HG02870 (cell line): Measurements from ENCODE around the gene PCSK6.

Source experiments
- ATAC-seq: cut with Tn5 transposase; IDR thresholded peaks from one replicate; pipeline ENCODE4 v1.9.1; 2021; ENCODE audit warnings: mild to moderate bottlenecking, moderate library complexity; ENCODE audit not compliant: unreplicated experiment

The PCSK6 gene

DNA sequence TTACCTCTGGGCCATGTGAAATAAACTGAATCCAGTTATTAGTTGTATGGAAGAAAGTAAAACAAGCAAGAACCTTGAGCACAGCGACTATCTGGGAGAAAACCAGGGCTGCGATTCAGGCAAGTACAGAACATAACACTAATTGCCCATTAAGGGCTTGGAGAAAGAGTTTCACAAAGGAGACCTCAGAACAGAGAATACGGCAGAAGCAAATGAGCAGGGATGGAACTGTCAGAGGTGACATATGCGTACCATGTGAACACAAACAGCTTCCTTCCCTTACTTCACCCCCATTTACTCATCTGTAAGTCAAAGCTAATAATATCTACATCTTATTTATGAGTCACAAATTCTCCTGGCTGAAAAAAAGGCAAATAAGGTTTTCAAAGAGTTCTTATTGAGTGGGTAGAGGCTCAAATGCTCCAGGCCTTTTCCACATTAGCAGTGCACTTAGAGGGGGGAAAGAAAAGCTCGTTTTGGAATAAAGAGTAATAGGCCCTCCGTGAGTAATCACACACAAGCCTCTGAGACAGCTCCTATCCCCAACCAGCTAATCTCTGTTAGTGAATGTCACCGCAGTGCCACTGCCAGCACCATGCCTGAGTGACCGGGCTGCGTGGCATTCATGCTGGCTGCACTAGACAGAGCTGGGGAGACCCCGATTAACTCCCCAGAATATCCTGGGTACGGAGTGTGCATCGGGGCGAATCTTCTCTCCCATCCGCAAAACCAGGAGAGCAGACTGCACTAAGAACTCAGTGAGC lies 2.6 kb downstream of the PCSK6 start:
- no peak for ATAC-seq

DNA sequence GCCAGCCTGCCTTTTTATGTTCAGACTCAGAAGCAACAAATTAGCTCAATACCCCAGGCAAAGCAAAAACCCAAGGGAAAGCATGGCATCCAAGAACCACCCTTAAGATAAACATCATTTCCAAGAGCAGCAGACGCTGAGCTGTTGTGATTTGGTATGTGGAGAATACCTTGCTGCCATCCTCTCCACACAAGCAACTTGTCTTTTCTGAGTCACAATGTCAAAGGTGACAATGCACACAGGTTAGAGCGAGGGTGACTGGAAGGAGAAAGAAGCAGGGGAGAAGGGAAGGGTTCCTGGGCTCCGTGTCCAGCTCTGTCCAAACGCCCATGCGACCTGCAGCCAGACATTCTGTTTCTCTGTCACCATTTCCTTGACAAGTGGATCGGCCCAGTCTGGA lies 6.0 kb downstream of the PCSK6 start:
- no peak for ATAC-seq

DNA sequence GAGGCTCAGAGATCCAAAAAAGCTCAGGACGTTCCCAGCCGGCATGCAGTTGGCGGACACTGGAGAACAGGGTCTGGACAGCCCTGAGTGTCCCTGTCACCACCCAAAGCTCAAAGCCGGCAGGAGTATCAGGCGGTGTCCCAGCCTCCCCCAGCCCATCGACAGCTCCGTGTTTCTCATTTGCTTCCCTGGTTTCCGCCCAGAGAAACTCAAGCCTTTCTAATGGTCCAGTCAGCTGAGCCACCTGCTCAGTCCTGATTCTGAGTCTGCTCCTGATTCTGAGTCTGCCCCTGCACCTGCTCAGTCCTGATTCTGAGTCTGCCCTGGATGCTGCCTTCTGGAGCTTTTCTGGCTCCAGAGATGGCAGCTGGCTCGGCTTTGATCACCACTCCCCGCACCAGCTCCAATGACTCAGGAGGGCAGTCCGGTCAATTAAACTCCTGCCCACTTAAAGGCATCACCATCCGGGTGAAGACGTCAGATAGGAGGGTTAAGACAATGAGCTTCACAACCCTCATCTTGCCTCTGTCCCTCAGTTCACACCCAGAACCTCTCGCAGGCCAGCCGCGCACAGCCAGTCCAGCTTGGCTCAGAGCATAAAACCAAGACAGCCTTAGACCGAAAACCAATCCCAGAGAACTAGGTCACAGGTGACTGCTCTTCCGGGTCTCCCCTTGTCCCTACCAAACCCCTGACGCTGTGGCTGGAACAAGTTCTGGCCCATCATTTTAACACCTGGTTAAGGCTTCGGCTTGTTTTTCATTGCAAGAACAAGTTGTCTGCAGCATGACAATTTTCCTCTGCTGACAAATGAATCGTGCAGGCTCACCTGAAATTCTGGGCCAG lies 6.8 kb downstream of the PCSK6 start:
- no peak for ATAC-seq

- ATAC-seq: no peak
Measured at GRCh38 chr15:101481917-101482525, 7.5 kb downstream of the PCSK6 start.

GRCh38 chr15:101481381-101481705 lies 8.2 kb downstream of the PCSK6 start:
- no peak for ATAC-seq

DNA sequence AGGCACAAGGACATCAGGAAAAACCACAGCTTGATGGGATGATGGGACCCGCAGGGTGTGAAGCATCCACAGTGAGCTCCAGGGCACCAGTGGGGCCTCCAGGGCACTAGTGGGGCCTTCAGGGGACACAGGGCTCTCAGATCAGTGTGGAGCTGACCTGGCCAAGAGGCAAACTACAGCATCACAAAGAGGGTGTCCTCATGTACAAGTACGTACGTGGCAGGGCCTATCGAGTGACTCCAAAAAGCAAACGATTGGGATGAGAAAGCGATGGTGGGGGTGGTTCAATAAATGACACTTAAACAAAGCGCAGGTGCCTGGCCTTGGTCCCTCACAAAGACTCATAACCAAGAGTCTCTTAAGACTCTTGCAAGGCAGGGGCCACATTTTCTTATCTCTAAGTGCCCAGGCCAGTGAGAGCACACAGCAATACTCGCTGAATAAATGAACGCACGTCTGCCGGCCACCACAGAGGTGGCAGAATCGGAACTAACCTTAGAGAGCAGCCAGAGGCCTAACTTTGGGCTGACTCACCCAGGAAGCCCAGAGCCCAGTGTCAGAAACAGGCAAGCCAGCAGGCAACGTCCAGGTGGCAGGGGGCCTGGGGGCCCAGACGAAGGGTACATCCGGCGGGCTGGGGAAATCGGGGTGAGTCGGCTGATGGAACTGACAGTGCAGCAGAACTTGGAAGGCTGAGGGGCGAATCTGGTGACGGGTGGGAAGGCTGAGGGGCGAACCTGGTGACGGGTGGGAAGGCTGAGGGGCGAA lies 8.7 kb downstream of the PCSK6 start:
- ATAC-seq: no peak

GRCh38 chr15:101479851-101480612 lies 9.5 kb downstream of the PCSK6 start:
- no peak for ATAC-seq

DNA sequence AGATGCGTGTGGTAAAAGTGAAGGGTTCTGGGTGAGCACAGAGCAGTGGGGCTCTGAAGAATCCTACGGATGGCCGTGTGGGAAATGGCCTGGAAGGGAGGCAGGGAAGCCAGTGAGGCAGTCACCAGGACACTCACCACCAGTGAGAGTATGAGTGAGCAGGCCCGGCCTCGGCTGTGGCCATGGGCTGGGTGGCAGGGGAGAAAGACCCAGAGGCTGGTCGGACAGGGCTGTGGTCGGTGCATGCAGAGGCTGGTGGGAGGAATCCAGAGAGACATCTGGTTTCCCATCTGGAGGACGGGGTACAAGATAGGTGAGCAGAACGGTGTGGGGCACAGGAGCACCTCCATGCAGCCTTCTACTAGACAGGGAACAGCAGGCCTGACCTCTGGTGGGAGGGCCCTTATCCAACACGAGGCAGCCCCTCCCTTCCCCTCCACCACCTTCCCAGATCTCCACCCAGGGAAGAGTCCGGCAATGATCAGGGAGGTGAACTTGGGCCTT lies 10.1 kb downstream of the PCSK6 start:
- ATAC-seq: no peak

DNA sequence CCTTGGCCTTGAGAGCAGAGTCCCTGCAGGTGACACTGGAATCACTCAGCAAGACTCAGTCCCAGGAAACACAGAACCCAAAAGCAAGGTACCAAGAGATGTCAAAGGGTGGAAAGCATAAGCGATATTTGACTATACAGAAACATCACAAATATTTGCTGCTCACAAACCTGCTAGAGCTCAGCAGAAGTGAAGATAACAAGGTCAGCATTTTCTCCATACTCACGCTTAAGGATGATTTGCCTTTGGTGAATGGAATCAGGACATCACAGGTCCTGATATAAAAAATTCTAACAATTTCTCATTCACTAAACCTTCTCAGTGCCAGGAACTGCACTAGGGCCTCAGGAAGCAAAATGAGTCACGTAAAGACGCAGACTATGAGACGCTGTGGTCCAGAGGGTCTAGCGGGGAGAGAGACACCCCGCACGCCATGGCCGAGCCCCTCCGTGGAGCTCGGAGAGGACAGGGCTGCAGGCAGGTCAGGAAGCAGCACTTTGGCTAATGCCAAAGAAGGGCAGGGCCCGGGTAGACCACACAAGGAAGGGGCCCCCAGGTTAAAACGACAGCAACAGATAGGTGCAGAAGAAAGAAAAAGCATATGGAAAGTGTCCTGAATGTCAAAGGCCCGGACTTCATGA lies 10.7 kb downstream of the PCSK6 start:
- no peak for ATAC-seq

DNA sequence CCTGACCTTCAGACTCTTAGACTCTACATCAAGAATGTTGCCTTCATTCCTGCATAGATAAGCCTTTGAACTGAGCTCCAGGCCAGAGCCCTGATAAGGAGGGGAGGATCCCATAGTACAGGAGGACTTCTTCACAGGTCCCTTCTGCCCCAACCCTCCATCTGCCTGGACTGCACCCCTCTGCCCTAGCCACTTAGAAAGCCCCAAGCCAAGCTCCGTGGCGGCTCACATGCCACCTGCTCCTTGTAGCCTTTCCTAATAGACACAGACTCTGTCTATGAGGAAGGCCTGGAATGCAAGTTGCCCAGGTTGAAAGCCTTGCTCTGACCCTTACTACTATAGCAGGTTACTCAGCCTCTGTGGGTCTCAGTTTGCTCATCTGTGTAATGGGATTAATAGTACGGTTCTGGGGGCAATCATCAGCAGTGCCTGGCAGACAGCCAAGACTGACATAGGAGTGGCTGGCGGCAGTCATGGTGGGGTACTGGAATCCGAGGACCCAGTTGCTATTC lies 11.6 kb downstream of the PCSK6 start:
- ATAC-seq: no peak

- no peak for ATAC-seq
Measured at GRCh38 chr15:101476756-101477155, 12.8 kb downstream of the PCSK6 start.

DNA sequence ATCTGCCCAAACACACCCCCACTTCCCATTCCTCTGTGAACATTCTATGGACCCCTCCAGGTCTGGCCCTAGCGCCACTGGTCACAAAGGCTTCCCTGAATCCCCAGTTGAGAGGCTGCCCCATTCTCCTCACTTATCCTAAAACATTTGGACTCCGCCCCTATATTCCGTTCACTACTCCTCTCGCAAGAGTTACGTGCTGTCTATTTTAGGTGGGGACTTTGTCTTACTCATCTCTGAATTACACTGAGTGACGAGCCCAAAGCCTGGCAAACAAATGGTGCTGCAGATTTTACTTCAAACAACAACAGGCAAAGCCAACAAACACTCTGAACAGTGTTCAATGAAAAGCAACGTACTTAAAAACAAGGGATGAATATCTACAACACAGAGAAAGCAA lies 14.5 kb downstream of the PCSK6 start:
- no peak for ATAC-seq

GRCh38 chr15:101474233-101474632 lies 15.3 kb downstream of the PCSK6 start:
- ATAC-seq: no peak

- ATAC-seq: no peak
Measured at GRCh38 chr15:101472033-101472432, 17.5 kb downstream of the PCSK6 start.

- no peak for ATAC-seq
Measured at GRCh38 chr15:101470548-101471239, 18.8 kb downstream of the PCSK6 start.

DNA sequence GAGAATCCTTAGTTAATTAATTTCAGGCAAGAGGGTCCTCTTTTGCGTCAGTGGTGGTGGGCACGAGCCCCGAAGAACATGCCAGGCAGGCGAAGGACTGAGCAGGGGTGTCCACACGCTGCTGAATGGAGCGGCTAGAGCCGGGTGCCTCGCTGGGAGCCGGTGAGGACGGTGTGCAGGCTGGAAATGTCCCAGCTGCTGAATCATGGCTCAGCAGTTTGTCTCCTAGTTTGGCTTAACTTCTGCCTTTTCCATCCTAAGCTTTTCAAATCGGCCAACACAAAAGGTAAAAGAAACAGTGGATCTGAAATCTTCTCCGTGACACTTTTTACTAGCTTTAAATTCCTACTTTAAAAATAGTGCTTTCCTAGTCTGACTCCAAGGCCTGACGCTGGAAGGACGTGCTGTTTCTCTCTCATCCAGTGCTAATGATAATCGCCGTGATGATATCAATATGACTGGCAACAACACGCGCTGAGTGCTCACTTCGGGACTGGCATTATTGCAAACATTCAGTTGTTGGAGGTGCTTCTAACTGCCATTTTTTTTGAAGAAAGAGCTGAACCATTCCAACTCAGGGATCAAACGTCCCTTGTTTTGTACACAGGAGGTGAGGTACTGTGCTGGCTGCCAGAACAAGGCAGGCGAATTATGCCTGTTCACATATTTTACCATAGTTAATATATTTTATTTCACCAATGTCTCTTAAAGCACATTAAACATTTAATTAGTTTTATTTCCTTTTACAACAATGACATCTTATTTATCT lies 19.8 kb downstream of the PCSK6 start:
- ATAC-seq: no peak

GRCh38 chr15:101466188-101466587 lies 23.3 kb downstream of the PCSK6 start:
- no peak for ATAC-seq

GRCh38 chr15:101464999-101465669 lies 24.4 kb downstream of the PCSK6 start:
- ATAC-seq: no peak
